H1 (cell line): ENCODE measurements around the gene ANKRD40CL. TPM values are rescaled to one million over a fixed set of nuclear protein-coding genes. Genes with fewer than 3 reads are reported as not detected.

Source experiments
- CTCF ChIA-PET: fragments of 300-600 bp; sonication (Branson Sonifier 250); formaldehyde crosslinking; loops from one replicate; lab custom pipeline; 2021; ENCODE audit not compliant: partially characterized antibody; lab: Charles Lee
- POLR2A ChIA-PET: fragments of 300-600 bp; sonication (Branson Sonifier 250); formaldehyde crosslinking; loops from one replicate; lab custom pipeline; 2021; ENCODE audit warnings: inconsistent platforms; ENCODE audit not compliant: partially characterized antibody; lab: Charles Lee
- DNase-seq, 2 experiments: peaks; one replicate each; pipeline versions ENCODE4 v3.0.0 to v3.0.0-alpha.2; 2010 to 2022; ENCODE audit warnings: low spot score in 2 of 2, low read depth in 1 of 2, mixed read lengths in 1 of 2
- FAIRE-seq: peaks from 2 replicates; lab custom pipeline; 2011; peaks lifted over from hg19 to GRCh38; lab: Jason Lieb, UNC
- H2AFZ ChIP-seq: 2 replicates; pipeline ENCODE4 v1.8.1; 2012; ENCODE audit warnings: low read length, inconsistent platforms
- H2AK5ac ChIP-seq: 2 replicates; pipeline ENCODE4 v1.6.1; 2013; ENCODE audit warnings: low read depth, low read length
- H2BK120ac ChIP-seq: replicated peaks from 2 replicates; pipeline ENCODE3; 2013; ENCODE audit warnings: low read depth, low read length, inconsistent platforms
- H2BK12ac ChIP-seq: 2 replicates; pipeline ENCODE4 v1.6.1; 2013; ENCODE audit warnings: low read depth, low read length
- H2BK15ac ChIP-seq: 2 replicates; pipeline ENCODE4 v1.6.1; 2013; ENCODE audit warnings: low read length
- H2BK20ac ChIP-seq: 2 replicates; pipeline ENCODE4 v1.6.1; 2013; ENCODE audit warnings: low read length
- H2BK5ac ChIP-seq: 2 replicates; pipeline ENCODE4 v1.6.1; 2013; ENCODE audit warnings: low read depth, low read length
- H3K14ac ChIP-seq: 2 replicates; pipeline ENCODE4 v1.6.1; 2013; ENCODE audit warnings: inconsistent platforms; ENCODE audit not compliant: insufficient read length
- H3K18ac ChIP-seq: 2 replicates; pipeline ENCODE4 v1.6.1; 2013; ENCODE audit warnings: low read length; ENCODE audit errors: extremely low read depth
- H3K23ac ChIP-seq: 2 replicates; pipeline ENCODE4 v1.6.1; 2013; ENCODE audit warnings: inconsistent platforms; ENCODE audit not compliant: insufficient read length
- H3K23me2 ChIP-seq: 2 replicates; pipeline ENCODE4 v1.6.1; 2013; ENCODE audit warnings: low read depth, low read length
- H3K27ac ChIP-seq: 2 replicates; pipeline ENCODE4 v1.6.1; 2011; ENCODE audit warnings: low read depth, low read length, inconsistent platforms
- H3K27me3 ChIP-seq, 4 experiments: replicated peaks in 1 of 4; 1 replicate in 1 of 4; 2 replicates in 3 of 4; pipeline versions ENCODE4 v1.6.1 to v1.8.1; 2011 to 2013; ENCODE audit warnings: low read length in 3 of 4, mild to moderate bottlenecking in 3 of 4, inconsistent platforms in 2 of 4, mixed read lengths in 2 of 4, moderate library complexity in 1 of 4; ENCODE audit not compliant: control insufficient read depth in 3 of 4, insufficient read depth in 3 of 4; ENCODE audit errors: extremely low read depth in 1 of 4
- H3K36me3 ChIP-seq, 4 experiments: 2 replicates each; pipeline versions ENCODE4 v1.6.1 to v1.8.1; 2011 to 2013; ENCODE audit warnings: mild to moderate bottlenecking in 4 of 4, low read length in 3 of 4, moderate library complexity in 2 of 4, control low read depth in 1 of 4, inconsistent platforms in 1 of 4; ENCODE audit not compliant: insufficient read depth in 4 of 4, control insufficient read depth in 2 of 4
- H3K4ac ChIP-seq: replicated peaks from 2 replicates; pipeline ENCODE3; 2013; ENCODE audit warnings: low read length, low read depth, mixed read lengths, inconsistent platforms; ENCODE audit not compliant: insufficient read length
- H3K4me1 ChIP-seq, 4 experiments: replicated peaks in 1 of 4; 1 replicate in 1 of 4; 2 replicates in 3 of 4; pipeline versions ENCODE4 v1.6.1 to v1.8.1; 2011 to 2013; ENCODE audit warnings: low read length in 3 of 4, inconsistent platforms in 2 of 4, mixed read lengths in 1 of 4; ENCODE audit not compliant: insufficient read depth in 4 of 4, control insufficient read depth in 3 of 4
- H3K4me2 ChIP-seq, 2 experiments: 2 replicates each; pipeline versions ENCODE4 v1.6.1 to v1.8.1; 2011 to 2013; ENCODE audit warnings: low read depth in 2 of 2, low read length in 2 of 2, control low read depth in 1 of 2, inconsistent platforms in 1 of 2, mild to moderate bottlenecking in 1 of 2; ENCODE audit not compliant: insufficient read depth in 1 of 2
- H3K4me3 ChIP-seq, 4 experiments: fragments of 200-600, 300-600 bp in 1 of 4; sonication (generic), shearing (Covaris generic), sonication (Bioruptor Twin) in 1 of 4; 2 replicates each; pipeline versions ENCODE4 v1.5.1 to v1.8.1; 2011 to 2016; ENCODE audit warnings: low read length in 4 of 4, low read depth in 3 of 4, control low read depth in 2 of 4, inconsistent platforms in 2 of 4, mild to moderate bottlenecking in 2 of 4, mixed read lengths in 1 of 4, moderate library complexity in 1 of 4; ENCODE audit not compliant: insufficient read depth in 2 of 4; ENCODE audit errors: extremely low read depth in 1 of 4
- H3K56ac ChIP-seq: replicated peaks from 2 replicates; pipeline ENCODE3; 2013; ENCODE audit warnings: low read depth, mild to moderate bottlenecking, mixed read lengths, low read length, inconsistent platforms; ENCODE audit not compliant: insufficient read length
- H3K79me1 ChIP-seq: 2 replicates; pipeline ENCODE4 v1.6.1; 2013; ENCODE audit warnings: low read depth, low read length, control low read depth
- H3K79me2 ChIP-seq, 2 experiments: 2 replicates each; pipeline versions ENCODE4 v1.6.1 to v1.8.1; 2012 to 2013; ENCODE audit warnings: low read length in 2 of 2, mild to moderate bottlenecking in 2 of 2, inconsistent platforms in 1 of 2; ENCODE audit not compliant: insufficient read depth in 2 of 2, control insufficient read depth in 1 of 2
- H3K9ac ChIP-seq, 4 experiments: replicated peaks in 1 of 4; 1 replicate in 1 of 4; 2 replicates in 3 of 4; pipeline versions ENCODE4 v1.6.1 to v1.8.1; 2011 to 2013; ENCODE audit warnings: low read depth in 3 of 4, low read length in 3 of 4, control low read depth in 2 of 4, mild to moderate bottlenecking in 2 of 4, moderate library complexity in 2 of 4, inconsistent platforms in 1 of 4; ENCODE audit errors: extremely low read depth in 1 of 4
- H3K9me3 ChIP-seq, 2 experiments: 2 replicates each; pipeline versions ENCODE4 v1.6.1 to v1.8.1; 2012 to 2013; ENCODE audit warnings: mild to moderate bottlenecking in 2 of 2, moderate library complexity in 2 of 2, control low read depth in 1 of 2, inconsistent platforms in 1 of 2, low read depth in 1 of 2, low read length in 1 of 2, mixed read lengths in 1 of 2; ENCODE audit not compliant: insufficient read depth in 2 of 2
- H4K20me1 ChIP-seq, 2 experiments: replicated peaks in 1 of 2; 2 replicates each; pipeline versions ENCODE3 to v1.8.1; 2011 to 2013; ENCODE audit warnings: inconsistent platforms in 2 of 2, low read length in 2 of 2, mild to moderate bottlenecking in 1 of 2; ENCODE audit not compliant: insufficient read depth in 2 of 2, control insufficient read depth in 1 of 2
- H4K5ac ChIP-seq: 2 replicates; pipeline ENCODE4 v1.6.1; 2013; ENCODE audit warnings: low read length, low read depth, mixed read lengths, inconsistent platforms; ENCODE audit not compliant: insufficient read length
- H4K8ac ChIP-seq: 2 replicates; pipeline ENCODE4 v1.8.0; 2013; ENCODE audit warnings: mild to moderate bottlenecking, moderate library complexity, low read length, inconsistent platforms; ENCODE audit not compliant: insufficient read depth; ENCODE audit errors: extremely low read depth
- H4K91ac ChIP-seq: replicated peaks from 2 replicates; pipeline ENCODE3; 2013; ENCODE audit warnings: low read length, mixed read lengths, inconsistent platforms; ENCODE audit not compliant: insufficient read length
- BACH1 ChIP-seq: IDR thresholded peaks from 2 replicates; pipeline ENCODE4 v1.6.1; 2012; ENCODE audit warnings: low read length, improper control_type of control experiment
- CREB1 ChIP-seq: IDR thresholded peaks from 2 replicates; pipeline ENCODE4 v1.6.1; 2012; ENCODE audit warnings: inconsistent platforms
- CTBP2 ChIP-seq: IDR thresholded peaks from 2 replicates; pipeline ENCODE4 v1.7.0; 2011; ENCODE audit warnings: borderline replicate concordance, mild to moderate bottlenecking, moderate library complexity, mixed read lengths, low read length; ENCODE audit not compliant: insufficient read depth, insufficient read length
- EGR1 ChIP-seq: IDR thresholded peaks from 2 replicates; pipeline ENCODE4 v1.6.1; 2011; ENCODE audit warnings: low read depth, low read length, borderline replicate concordance
- GTF2F1 ChIP-seq: IDR thresholded peaks from 2 replicates; pipeline ENCODE4 v1.6.1; 2012; ENCODE audit warnings: low read depth, low read length, improper control_type of control experiment, borderline replicate concordance
- JUND ChIP-seq: IDR thresholded peaks from 2 replicates; pipeline ENCODE4 v1.6.1; 2011; ENCODE audit warnings: mild to moderate bottlenecking, improper control_type of control experiment, low read length
- KDM1A ChIP-seq: fragments of 200-600, 300-600 bp; sonication (generic); IDR thresholded peaks from 2 replicates; pipeline ENCODE4 v1.7.1; 2016; ENCODE audit warnings: mild to moderate bottlenecking, low read length, borderline replicate concordance
- MAFK ChIP-seq: IDR thresholded peaks from 2 replicates; pipeline ENCODE4 v1.6.1; 2012; ENCODE audit warnings: low read depth, mild to moderate bottlenecking, improper control_type of control experiment, low read length
- NANOG ChIP-seq: IDR thresholded peaks from 2 replicates; pipeline ENCODE4 v1.6.1; 2011; ENCODE audit warnings: low read length, low read depth, mild to moderate bottlenecking, inconsistent platforms; ENCODE audit not compliant: insufficient read depth, poor library complexity, severe bottlenecking
- POLR2AphosphoS5 ChIP-seq: IDR thresholded peaks from 2 replicates; pipeline ENCODE4 v1.6.1; 2011; ENCODE audit warnings: low read depth, low read length
- RAD21 ChIP-seq, 2 experiments: IDR thresholded peaks in 1 of 2; conservative IDR thresholded peaks in 1 of 2; 2 replicates each; pipeline ENCODE4 v1.6.1; 2011; ENCODE audit warnings: low read depth in 2 of 2, low read length in 2 of 2, improper control_type of control experiment in 1 of 2, inconsistent platforms in 1 of 2, mild to moderate bottlenecking in 1 of 2, moderate library complexity in 1 of 2
- RXRA ChIP-seq: IDR thresholded peaks from 2 replicates; pipeline ENCODE4 v1.6.1; 2011; ENCODE audit warnings: low read depth, mild to moderate bottlenecking, low read length, moderate library complexity; ENCODE audit not compliant: insufficient read depth
- USF2 ChIP-seq: IDR thresholded peaks from 2 replicates; pipeline ENCODE4 v1.6.1; 2011; ENCODE audit warnings: low read length, improper control_type of control experiment
- WGBS, 2 experiments: shearing (Covaris generic) in 1 of 2; methylation state at CpG; one replicate each; pipeline versions ENCODE4 v1.1.6 to v1.1.7; 2013 to 2015; ENCODE audit warnings: low lambda C conversion rate in 2 of 2, mixed read lengths in 2 of 2, inconsistent platforms in 1 of 2, low coverage in 1 of 2, missing lambda C conversion rate in 1 of 2; ENCODE audit not compliant: insufficient replicate concordance in 2 of 2, insufficient coverage in 1 of 2, insufficient read length in 1 of 2; ENCODE audit errors: extremely low coverage in 1 of 2, missing lambda C conversion rate in 1 of 2; 5-methylcytosine and 5-hydroxymethylcytosine counted together
- polyA plus RNA-seq, 7 experiments: library from polyadenylated mRNA; depleted of rRNA in 3 of 7; stranded (reverse) in 5 of 7; unstranded in 2 of 7; fragments of >200 nt in 5 of 7; fragments of 200-250 nt in 2 of 7; gene quantifications; 1 replicate in 5 of 7; 2 replicates in 1 of 7; 4 replicates in 1 of 7; pipeline versions ENCODE4 v1.2.1 to v1.2.3, GENCODE V29; 2011 to 2013; ENCODE audit warnings: missing spikeins in 2 of 7, mixed read lengths in 2 of 7
- total RNA-seq: library from RNA; stranded (reverse); fragmentation: NEBNext Ultra II Directional; extraction: Animal tissue kit (Norgen Biotek cat#: 25700); gene quantifications from 2 replicates; pipeline ENCODE4 v1.2.1, GENCODE V29; 2021

Gene ANKRD40CL
- total and polyA plus RNA-seq, 2 of the 8 experiments (the other 6 are each of a cell fraction or from before 2014, with no cell fraction given): not detected

- Histone ChIP-seq H3K9ac (no peak overlapping the region), H2AFZ (no peak overlapping the region), H2AK5ac (no peak overlapping the region), H4K91ac (no peak overlapping the region), H3K14ac (no peak overlapping the region), H4K20me1 (no peaks in the 10 kb centered on the region), H3K23ac (no peak overlapping the region), H3K9me3 (no peaks in the 10 kb centered on the region), H4K5ac (no peak overlapping the region), H3K27ac (no peak overlapping the region), H3K36me3 (no peaks in the 10 kb centered on the region), H2BK12ac (no peak overlapping the region), H3K18ac (no peak overlapping the region), H2BK15ac (no peak overlapping the region), H3K4me1 (no peaks in the 10 kb centered on the region), H2BK5ac (no peak overlapping the region), H3K27me3 (no peaks in the 10 kb centered on the region), H2BK20ac (no peak overlapping the region), H3K4ac (no peak overlapping the region), H4K8ac (no peak overlapping the region), H3K56ac (no peak overlapping the region), H3K4me2 (no peak overlapping the region), H3K23me2 (no peaks in the 10 kb centered on the region), H3K4me3 (no peak overlapping the region), H3K79me2 (no peaks in the 10 kb centered on the region), H2BK120ac (no peak overlapping the region), H3K79me1 (no peaks in the 10 kb centered on the region)
- WGBS, 2 experiments: 88% methylated on average over 2 of the region's 2 CpGs; no CpG with 5 or more reads in 1 of the 2 experiments
- DNase-seq (no peak), FAIRE-seq (no peak)
- CTCF ChIA-PET: interaction anchor here (0.5 to 3.8 kb wide), 20 partner anchors 8 to 327 kb away, joined by 3 to 41 read pairs (median 5); partner anchors contain the start of gene WFIKKN2
- POLR2A ChIA-PET: interaction anchor here (0.7 to 2.1 kb wide), 3 partner anchors 10 to 59 kb away, joined by 3 to 8 read pairs (median 4); partner anchors contain the start of gene TOB1
- TF ChIP-seq NANOG: no peak
- TF ChIP-seq MAFK: no peak
- no peak for TF ChIP-seq CREB1
- no peak for TF ChIP-seq EGR1
- TF ChIP-seq KDM1A: no peak
- TF ChIP-seq RAD21 (IDR thresholded peaks at IDR 0.05 in 1 of 2, conservative IDR thresholded peaks at IDR 0.05 in 1 of 2; ENCODE audit: low read depth in 2 of 2, low read length in 2 of 2): no peak
- TF ChIP-seq JUND: no peak
- TF ChIP-seq USF2: no peak
- no peak for TF ChIP-seq BACH1
- TF ChIP-seq RXRA: no peak
- no peak for TF ChIP-seq CTBP2
- TF ChIP-seq GTF2F1: no peak
- no peak for TF ChIP-seq POLR2AphosphoS5
These were observed 39.7 kb upstream of the ANKRD40CL start for GRCh38 chr17:50807009-50807408.
